Activated CD4-positive, CD25-positive, alpha-beta regulatory T cell treated with anti-CD3 and anti-CD28 coated beads, Interleukin-2, amount 50 U/mL, for 24 hours (primary cell): Measurements from ENCODE around the gene NDUFV1.
"Not testable (repeated sequence)": the region's sequence is repeated elsewhere in the genome, so short reads cannot be mapped to it uniquely, and the experiment has no call there.

Experiments used
- ATAC-seq, 2 donors: fragments of 150-1000 bp; cut with Tn5 transposase; one replicate each; pipeline ENCODE4 v1.10.0; 2021; ENCODE audit warnings: mild to moderate bottlenecking in 1 of 2, moderate library complexity in 1 of 2

Gene NDUFV1

GRCh38 chr11:67657300-67657699, 50.6 kb downstream of the NDUFV1 start:
- peak; percentile 68 to 78 for ATAC-seq

- ATAC-seq, result not testable (repeated sequence)
These were observed 53.0 kb downstream of the NDUFV1 start for GRCh38 chr11:67659651-67660165.

- not testable (repeated sequence) for ATAC-seq
These were observed 54.0 kb downstream of the NDUFV1 start for GRCh38 chr11:67660752-67661151.
